HEK293T (cell line): Measurements from ENCODE around the gene ACAA1.

Source experiments
- BHLHE40 ChIP-seq: fragments of 450-650 bp; IDR thresholded peaks from 2 replicates; pipeline ENCODE4 v1.6.1; 2016; ENCODE audit warnings: mild to moderate bottlenecking, moderate library complexity, borderline replicate concordance
- CTBP1 ChIP-seq: fragments of 450-650 bp; IDR thresholded peaks from 2 replicates; pipeline ENCODE4 v1.6.1; 2016; ENCODE audit warnings: borderline replicate concordance
- ELF4 ChIP-seq: fragments of 450-650 bp; IDR thresholded peaks from 2 replicates; pipeline ENCODE4 v1.6.1; 2017; ENCODE audit warnings: antibody characterized with exemption
- FOXA1 ChIP-seq: fragments of 450-650 bp; IDR thresholded peaks from 2 replicates; pipeline ENCODE4 v1.6.1; 2016; ENCODE audit warnings: mild to moderate bottlenecking
- FOXK2 ChIP-seq: fragments of 450-650 bp; IDR thresholded peaks from 2 replicates; pipeline ENCODE4 v1.6.1; 2016; ENCODE audit warnings: mild to moderate bottlenecking
- FOXM1 ChIP-seq: fragments of 450-650 bp; IDR thresholded peaks from 2 replicates; pipeline ENCODE4 v1.6.1; 2017; ENCODE audit warnings: mild to moderate bottlenecking, borderline replicate concordance
- HDGF ChIP-seq: fragments of 450-650 bp; IDR thresholded peaks from 2 replicates; pipeline ENCODE4 v1.6.1; 2017; ENCODE audit warnings: antibody characterized with exemption, borderline replicate concordance
- L3MBTL2 ChIP-seq: fragments of 450-650 bp; conservative IDR thresholded peaks from 2 replicates; pipeline ENCODE4 v1.6.1; 2016; ENCODE audit warnings: mild to moderate bottlenecking
- NFRKB ChIP-seq: fragments of 450-650 bp; IDR thresholded peaks from 2 replicates; pipeline ENCODE4 v1.6.1; 2016; ENCODE audit warnings: mild to moderate bottlenecking, moderate library complexity
- SP1 ChIP-seq: fragments of 450-650 bp; IDR thresholded peaks from 2 replicates; pipeline ENCODE4 v1.6.1; 2017
- SUZ12 ChIP-seq: fragments of 450-650 bp; IDR thresholded peaks from 2 replicates; pipeline ENCODE4 v1.6.1; 2016; ENCODE audit warnings: mild to moderate bottlenecking
- TARDBP ChIP-seq: fragments of 450-650 bp; IDR thresholded peaks from 2 replicates; pipeline ENCODE4 v1.6.1; 2016
- ZNF384 ChIP-seq: fragments of 450-650 bp; IDR thresholded peaks from 2 replicates; pipeline ENCODE4 v1.6.1; 2016
- TF ChIP-seq, protein P1 (sequence below): fragments of 450-650 bp; IDR thresholded peaks from 2 replicates; pipeline ENCODE4 v1.6.1; 2016

DNA sequence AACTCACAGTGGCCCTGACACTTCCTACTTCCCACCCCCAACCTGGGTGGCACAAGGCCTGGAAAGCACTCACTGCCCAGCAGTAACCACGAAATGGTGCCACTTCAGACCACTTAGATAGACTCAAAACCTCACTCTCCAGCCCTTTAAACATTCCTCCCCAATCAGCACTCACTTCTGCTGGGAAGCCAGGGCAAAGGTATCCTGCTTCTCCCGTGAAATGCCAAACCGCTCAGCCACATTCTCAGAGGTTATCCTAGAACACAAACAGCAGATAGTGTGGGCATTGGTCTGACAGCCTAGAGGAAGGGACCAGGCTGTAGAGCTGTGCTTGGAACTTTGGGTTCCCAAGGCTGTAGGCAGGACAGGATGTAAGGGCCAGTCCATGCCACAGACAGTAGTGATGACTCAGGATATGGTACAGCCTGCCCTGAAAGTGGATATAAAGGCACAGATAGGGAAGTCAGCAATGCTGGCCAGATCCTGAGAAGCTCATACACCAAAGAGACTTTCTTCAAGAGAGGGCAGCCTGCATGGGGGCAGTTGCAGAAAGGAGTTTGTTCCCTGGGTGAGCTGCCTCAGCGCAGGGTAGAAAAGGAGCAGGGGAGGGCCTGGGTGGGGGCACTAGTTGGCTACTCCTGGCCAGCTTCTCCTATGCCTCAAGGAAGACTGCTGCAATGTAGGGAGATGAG lies 9.2 kb downstream of the ACAA1 start:
- TF ChIP-seq FOXK2 (no peak), SP1 (no peak), ZNF384 (no peak), NFRKB (no peak), FOXA1 (no peak), TARDBP (no peak), FOXM1 (no peak), HDGF (no peak), CTBP1 (no peak), ELF4 (no peak), SUZ12 (no peak), L3MBTL2 (no peak), BHLHE40 (no peak)
- TF ChIP-seq, protein P1, sequence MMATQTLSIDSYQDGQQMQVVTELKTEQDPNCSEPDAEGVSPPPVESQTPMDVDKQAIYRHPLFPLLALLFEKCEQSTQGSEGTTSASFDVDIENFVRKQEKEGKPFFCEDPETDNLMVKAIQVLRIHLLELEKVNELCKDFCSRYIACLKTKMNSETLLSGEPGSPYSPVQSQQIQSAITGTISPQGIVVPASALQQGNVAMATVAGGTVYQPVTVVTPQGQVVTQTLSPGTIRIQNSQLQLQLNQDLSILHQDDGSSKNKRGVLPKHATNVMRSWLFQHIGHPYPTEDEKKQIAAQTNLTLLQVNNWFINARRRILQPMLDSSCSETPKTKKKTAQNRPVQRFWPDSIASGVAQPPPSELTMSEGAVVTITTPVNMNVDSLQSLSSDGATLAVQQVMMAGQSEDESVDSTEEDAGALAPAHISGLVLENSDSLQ, result no peak
